ENCODE measurements around the gene ARPC2. TPM values are rescaled to one million over a fixed set of nuclear protein-coding genes. Genes with fewer than 3 reads are reported as not detected.

The ARPC2 gene
- polyA plus RNA-seq, 1 donor from 2014 or later = 167 TPM

DNA sequence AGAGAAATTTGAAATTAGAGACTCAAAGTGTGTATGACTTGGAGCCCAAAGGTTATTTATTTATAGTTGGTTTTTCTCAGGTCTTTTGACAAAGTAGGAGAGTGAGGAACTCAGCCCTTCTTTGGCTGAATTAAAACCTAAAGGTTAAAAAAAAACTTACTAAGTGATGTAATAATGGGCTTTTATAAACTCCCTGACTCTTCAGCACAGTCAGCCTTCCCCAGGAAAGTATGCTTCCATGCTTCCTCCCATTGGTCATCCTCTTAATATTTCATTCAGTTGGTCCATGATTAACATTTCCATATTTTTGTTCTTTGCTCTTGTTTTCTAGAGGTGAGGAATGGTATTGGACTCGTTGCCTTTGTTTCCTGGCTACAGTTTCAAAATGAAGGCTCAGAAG, 7.2 kb downstream of the ARPC2 start:
- TF ChIP-seq RAD21 (conservative IDR thresholded peaks at IDR 0.05) (no peak), EZH2 (IDR thresholded peaks at IDR 0.05; ENCODE audit: borderline replicate concordance, insufficient read depth, low read length, poor library complexity, severe bottlenecking) (no peak), TAF1 (IDR thresholded peaks at IDR 0.05; ENCODE audit: low read depth) (no peak)
- TF ChIP-seq, protein P1, sequence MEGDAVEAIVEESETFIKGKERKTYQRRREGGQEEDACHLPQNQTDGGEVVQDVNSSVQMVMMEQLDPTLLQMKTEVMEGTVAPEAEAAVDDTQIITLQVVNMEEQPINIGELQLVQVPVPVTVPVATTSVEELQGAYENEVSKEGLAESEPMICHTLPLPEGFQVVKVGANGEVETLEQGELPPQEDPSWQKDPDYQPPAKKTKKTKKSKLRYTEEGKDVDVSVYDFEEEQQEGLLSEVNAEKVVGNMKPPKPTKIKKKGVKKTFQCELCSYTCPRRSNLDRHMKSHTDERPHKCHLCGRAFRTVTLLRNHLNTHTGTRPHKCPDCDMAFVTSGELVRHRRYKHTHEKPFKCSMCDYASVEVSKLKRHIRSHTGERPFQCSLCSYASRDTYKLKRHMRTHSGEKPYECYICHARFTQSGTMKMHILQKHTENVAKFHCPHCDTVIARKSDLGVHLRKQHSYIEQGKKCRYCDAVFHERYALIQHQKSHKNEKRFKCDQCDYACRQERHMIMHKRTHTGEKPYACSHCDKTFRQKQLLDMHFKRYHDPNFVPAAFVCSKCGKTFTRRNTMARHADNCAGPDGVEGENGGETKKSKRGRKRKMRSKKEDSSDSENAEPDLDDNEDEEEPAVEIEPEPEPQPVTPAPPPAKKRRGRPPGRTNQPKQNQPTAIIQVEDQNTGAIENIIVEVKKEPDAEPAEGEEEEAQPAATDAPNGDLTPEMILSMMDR (IDR thresholded peaks at IDR 0.05; ENCODE audit: poor library complexity, severe bottlenecking) = no peak
- H3F3A ChIP-seq (ENCODE audit: insufficient read depth, low read length, poor library complexity, severe bottlenecking) = no peaks in the 10 kb centered on the region
- no peak overlapping the region for H3K4me3 ChIP-seq (ENCODE audit: low read length)
- H3K9me3 ChIP-seq (ENCODE audit: low read length) = no peaks in the 10 kb centered on the region
- no peaks in the 10 kb centered on the region for H3K36me3 ChIP-seq (ENCODE audit: insufficient read depth, low read length)
- H3K27me3 ChIP-seq (ENCODE audit: insufficient read depth, low read depth, low read length) = no peaks in the 10 kb centered on the region
- no peak overlapping the region for H2AFZ ChIP-seq (ENCODE audit: low read depth, low read length)
- H4K20me1 ChIP-seq (ENCODE audit: insufficient read depth) = peaks cover 4% of the 10 kb centered on the region
- H3K27ac ChIP-seq (ENCODE audit: low read length) = no peak overlapping the region
- H3K9me2 ChIP-seq (ENCODE audit: insufficient read depth, low read length) = no peaks in the 10 kb centered on the region
- no peak overlapping the region for H3K4me2 ChIP-seq (ENCODE audit: low read length)
- H3K9ac ChIP-seq (ENCODE audit: low read length) = no peak overlapping the region
- peaks cover 58% of the 10 kb centered on the region for H3K79me2 ChIP-seq (replicated peaks; ENCODE audit: insufficient read depth, low read length)

DNA sequence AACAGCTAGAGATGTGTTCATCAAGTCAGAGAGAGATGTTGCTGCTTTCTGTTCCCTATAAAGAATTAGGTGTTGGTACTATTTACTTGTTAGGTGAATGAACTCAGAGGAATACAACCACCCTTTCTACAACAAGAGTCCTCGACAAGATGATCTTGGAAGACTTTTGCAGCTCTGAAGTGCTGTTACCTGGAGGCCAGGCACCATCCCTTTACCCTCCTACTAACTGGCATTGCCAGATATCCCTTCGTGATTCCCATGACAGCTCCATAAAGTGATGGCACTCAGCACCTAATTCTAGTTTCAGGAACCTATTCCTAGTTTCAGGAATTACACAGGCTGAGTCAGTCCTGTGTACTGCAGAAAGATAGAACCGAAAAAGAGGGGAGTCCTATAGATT, 9.9 kb downstream of the ARPC2 start:
- Histone ChIP-seq H3K9me2 (ENCODE audit: insufficient read depth, low read length) (no peaks in the 10 kb centered on the region), H3K79me2 (replicated peaks; ENCODE audit: insufficient read depth, low read length) (peaks cover 31% of the 10 kb centered on the region), H3K9ac (ENCODE audit: low read length) (no peak overlapping the region), H3K27ac (ENCODE audit: low read length) (no peak overlapping the region), H2AFZ (ENCODE audit: low read depth, low read length) (no peak overlapping the region), H3F3A (ENCODE audit: insufficient read depth, low read length, poor library complexity, severe bottlenecking) (no peaks in the 10 kb centered on the region), H3K36me3 (ENCODE audit: insufficient read depth, low read length) (no peaks in the 10 kb centered on the region), H3K4me3 (ENCODE audit: low read length) (no peak overlapping the region), H3K4me2 (ENCODE audit: low read length) (no peak overlapping the region), H3K27me3 (ENCODE audit: insufficient read depth, low read depth, low read length) (no peaks in the 10 kb centered on the region), H4K20me1 (ENCODE audit: insufficient read depth) (no peaks in the 10 kb centered on the region), H3K9me3 (ENCODE audit: low read length) (no peaks in the 10 kb centered on the region)
- no peak for TF ChIP-seq EZH2 (IDR thresholded peaks at IDR 0.05; ENCODE audit: borderline replicate concordance, insufficient read depth, low read length, poor library complexity, severe bottlenecking)
- no peak for TF ChIP-seq RAD21 (conservative IDR thresholded peaks at IDR 0.05)
- TF ChIP-seq TAF1 (IDR thresholded peaks at IDR 0.05; ENCODE audit: low read depth) = no peak
- no peak for TF ChIP-seq POLR2AphosphoS5 (IDR thresholded peaks at IDR 0.05)
- no peak for TF ChIP-seq SMC3 (conservative IDR thresholded peaks at IDR 0.05; ENCODE audit: poor library complexity)
- TF ChIP-seq, protein P2, sequence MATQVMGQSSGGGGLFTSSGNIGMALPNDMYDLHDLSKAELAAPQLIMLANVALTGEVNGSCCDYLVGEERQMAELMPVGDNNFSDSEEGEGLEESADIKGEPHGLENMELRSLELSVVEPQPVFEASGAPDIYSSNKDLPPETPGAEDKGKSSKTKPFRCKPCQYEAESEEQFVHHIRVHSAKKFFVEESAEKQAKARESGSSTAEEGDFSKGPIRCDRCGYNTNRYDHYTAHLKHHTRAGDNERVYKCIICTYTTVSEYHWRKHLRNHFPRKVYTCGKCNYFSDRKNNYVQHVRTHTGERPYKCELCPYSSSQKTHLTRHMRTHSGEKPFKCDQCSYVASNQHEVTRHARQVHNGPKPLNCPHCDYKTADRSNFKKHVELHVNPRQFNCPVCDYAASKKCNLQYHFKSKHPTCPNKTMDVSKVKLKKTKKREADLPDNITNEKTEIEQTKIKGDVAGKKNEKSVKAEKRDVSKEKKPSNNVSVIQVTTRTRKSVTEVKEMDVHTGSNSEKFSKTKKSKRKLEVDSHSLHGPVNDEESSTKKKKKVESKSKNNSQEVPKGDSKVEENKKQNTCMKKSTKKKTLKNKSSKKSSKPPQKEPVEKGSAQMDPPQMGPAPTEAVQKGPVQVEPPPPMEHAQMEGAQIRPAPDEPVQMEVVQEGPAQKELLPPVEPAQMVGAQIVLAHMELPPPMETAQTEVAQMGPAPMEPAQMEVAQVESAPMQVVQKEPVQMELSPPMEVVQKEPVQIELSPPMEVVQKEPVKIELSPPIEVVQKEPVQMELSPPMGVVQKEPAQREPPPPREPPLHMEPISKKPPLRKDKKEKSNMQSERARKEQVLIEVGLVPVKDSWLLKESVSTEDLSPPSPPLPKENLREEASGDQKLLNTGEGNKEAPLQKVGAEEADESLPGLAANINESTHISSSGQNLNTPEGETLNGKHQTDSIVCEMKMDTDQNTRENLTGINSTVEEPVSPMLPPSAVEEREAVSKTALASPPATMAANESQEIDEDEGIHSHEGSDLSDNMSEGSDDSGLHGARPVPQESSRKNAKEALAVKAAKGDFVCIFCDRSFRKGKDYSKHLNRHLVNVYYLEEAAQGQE (IDR thresholded peaks at IDR 0.05; ENCODE audit: borderline replicate concordance) = no peak
- no peak for TF ChIP-seq MXI1 (conservative IDR thresholded peaks at IDR 0.05; ENCODE audit: poor library complexity, severe bottlenecking)
- TF ChIP-seq, protein P1 (IDR thresholded peaks at IDR 0.05; ENCODE audit: poor library complexity, severe bottlenecking) = no peak
- TF ChIP-seq EP300 (conservative IDR thresholded peaks at IDR 0.05; ENCODE audit: poor library complexity, severe bottlenecking) = no peak
